Measurements from ENCODE around the gene MORN1. TPM values are rescaled to one million over a fixed set of nuclear protein-coding genes. Genes with fewer than 3 reads are reported as not detected.

MORN1 gene
- total RNA-seq, 1 donor from 2014 or later = 24.4 TPM

DNA sequence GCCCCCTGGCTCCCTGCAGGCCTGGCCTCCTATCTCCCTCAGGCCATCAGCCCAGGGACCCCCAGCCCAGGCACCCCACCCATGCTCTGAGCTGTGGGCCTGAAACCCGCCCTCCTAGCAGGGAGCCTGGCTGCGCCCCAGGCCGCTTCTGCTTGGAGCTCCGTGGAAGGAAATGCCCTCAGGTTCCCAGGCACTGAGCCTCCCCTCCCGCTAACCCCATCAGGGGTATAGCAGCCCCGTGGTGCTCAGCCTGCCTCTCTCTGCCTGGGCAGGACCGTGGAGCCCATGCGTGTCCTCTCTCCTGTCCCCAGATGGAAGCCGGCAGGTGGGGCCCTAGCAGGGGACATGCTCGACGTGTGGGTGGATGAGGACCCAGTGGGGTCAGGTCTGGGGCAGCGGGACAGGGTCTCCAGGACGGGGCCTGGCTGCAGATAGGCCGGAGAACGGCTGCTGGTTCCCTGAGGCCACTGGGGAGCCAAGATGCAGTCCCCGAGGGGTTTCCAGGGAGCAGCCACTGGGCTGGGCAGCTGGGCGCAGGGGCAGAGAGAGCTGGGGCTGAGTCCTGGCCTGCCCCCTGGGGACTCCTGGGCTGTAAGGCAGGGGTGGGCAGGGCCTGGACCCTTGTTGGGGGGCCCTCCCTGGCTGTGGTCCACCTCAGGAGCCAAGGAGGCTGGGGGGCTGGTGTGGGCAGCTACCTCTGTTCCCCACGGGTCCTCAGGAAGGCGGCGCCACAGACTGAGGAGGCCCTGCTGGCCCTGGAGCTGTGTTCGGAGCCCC lies 75.5 kb downstream of the MORN1 start:
- H3K9me3 Mint-ChIP-seq = no peaks in the 10 kb centered on the region
- TF ChIP-seq, protein P1, sequence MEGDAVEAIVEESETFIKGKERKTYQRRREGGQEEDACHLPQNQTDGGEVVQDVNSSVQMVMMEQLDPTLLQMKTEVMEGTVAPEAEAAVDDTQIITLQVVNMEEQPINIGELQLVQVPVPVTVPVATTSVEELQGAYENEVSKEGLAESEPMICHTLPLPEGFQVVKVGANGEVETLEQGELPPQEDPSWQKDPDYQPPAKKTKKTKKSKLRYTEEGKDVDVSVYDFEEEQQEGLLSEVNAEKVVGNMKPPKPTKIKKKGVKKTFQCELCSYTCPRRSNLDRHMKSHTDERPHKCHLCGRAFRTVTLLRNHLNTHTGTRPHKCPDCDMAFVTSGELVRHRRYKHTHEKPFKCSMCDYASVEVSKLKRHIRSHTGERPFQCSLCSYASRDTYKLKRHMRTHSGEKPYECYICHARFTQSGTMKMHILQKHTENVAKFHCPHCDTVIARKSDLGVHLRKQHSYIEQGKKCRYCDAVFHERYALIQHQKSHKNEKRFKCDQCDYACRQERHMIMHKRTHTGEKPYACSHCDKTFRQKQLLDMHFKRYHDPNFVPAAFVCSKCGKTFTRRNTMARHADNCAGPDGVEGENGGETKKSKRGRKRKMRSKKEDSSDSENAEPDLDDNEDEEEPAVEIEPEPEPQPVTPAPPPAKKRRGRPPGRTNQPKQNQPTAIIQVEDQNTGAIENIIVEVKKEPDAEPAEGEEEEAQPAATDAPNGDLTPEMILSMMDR (conservative IDR thresholded peaks at IDR 0.05) = no peak
- H3K4me3 Mint-ChIP-seq = peak overlapping the region; percentile 59
- H3K27me3 Mint-ChIP-seq (ENCODE audit: low read depth) = no peaks in the 10 kb centered on the region
- H3K36me3 Mint-ChIP-seq (ENCODE audit: low read depth) = no peaks in the 10 kb centered on the region
- H3K27ac Mint-ChIP-seq (ENCODE audit: unreplicated experiment) = no peak overlapping the region
- H3K4me1 Mint-ChIP-seq = peaks cover 5% of the 10 kb centered on the region
- DNase-seq (ENCODE audit: low read depth, low spot score) = no peak

DNA sequence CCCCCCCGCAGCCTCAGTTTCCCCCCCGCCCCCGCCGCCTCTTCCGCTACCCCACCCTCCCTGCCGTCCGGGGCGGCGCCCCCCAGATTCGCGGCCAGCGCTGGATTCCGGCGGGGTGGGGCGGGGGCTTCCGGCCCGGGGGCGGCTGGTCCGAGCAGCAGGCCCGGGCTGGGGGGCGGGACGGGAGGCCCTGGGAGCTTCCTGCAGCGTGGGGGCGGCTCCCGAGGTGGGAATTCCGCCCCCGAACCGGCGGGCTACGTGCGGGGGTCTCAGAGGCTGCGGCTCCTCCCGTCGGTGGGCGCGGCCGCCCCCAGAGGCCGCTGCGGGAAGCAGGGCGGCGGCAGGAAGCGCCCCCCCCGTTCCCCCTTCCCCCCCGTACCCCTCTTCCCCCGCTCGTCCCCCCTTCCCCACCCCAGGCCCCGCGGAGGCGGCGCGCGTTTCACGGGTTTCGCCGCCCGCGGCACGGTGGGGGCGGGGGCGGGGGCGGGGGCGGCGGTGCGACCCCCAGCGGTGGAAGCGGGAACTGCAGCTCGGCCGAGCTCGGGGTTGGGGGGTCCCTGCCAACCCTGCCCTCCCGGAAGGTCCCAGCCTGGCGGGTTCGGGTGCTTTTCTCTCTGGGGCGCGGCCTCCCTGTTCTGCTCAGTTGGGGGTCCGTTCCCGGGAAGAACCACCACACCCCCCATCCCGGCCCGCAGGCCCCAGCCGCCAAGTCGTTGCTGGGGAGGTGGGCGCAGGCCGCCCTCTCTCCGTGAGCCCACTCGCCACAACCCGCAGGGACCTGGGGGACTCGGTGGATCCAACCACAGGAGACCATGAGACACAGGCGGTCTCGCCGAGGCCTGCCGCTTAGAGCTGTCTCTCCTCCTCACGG lies 76.3 kb downstream of the MORN1 start:
- TF ChIP-seq, protein P1 (conservative IDR thresholded peaks at IDR 0.05) = peak; percentile 97
- Mint-ChIP-seq H3K4me1 (peaks cover 5% of the 10 kb centered on the region), H3K27me3 (ENCODE audit: low read depth) (no peaks in the 10 kb centered on the region), H3K27ac (ENCODE audit: unreplicated experiment) (no peak overlapping the region), H3K9me3 (no peaks in the 10 kb centered on the region), H3K4me3 (no peak overlapping the region), H3K36me3 (ENCODE audit: low read depth) (no peaks in the 10 kb centered on the region)
- DNase-seq (ENCODE audit: low read depth, low spot score) = peak; percentile 42

DNA sequence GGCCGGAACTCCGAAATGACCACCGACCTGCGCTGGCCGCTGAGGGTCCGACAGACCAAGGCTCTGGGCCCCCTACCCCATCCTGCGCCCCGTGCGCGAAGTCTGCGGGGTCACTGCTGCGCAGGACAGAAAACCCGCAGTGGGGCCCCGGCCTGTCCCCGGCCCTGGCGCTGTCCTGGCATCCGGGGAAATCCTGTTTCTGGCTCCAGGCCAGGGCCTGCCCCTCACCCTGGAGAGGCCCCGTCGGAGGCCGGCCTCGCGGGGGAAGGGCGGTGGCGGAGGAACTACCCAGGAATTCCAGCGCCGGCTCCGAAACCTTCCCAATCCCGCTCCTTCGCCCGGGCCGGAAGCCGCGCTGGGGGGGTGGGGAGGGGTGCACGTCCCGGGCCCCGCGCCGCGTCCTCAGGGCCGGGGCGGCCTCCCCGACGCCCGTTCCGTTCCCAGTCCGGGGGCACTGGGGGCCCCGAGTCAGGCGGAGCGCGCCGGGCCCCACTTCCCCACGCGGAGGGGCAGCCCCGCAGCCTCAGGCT lies 77.0 kb downstream of the MORN1 start:
- TF ChIP-seq, protein P1 (conservative IDR thresholded peaks at IDR 0.05) = no peak
- H3K27me3 Mint-ChIP-seq (ENCODE audit: low read depth) = no peaks in the 10 kb centered on the region
- H3K27ac Mint-ChIP-seq (ENCODE audit: unreplicated experiment) = no peak overlapping the region
- no peaks in the 10 kb centered on the region for H3K9me3 Mint-ChIP-seq
- no peaks in the 10 kb centered on the region for H3K36me3 Mint-ChIP-seq (ENCODE audit: low read depth)
- H3K4me3 Mint-ChIP-seq = peak overlapping the region; percentile 54
- H3K4me1 Mint-ChIP-seq = peaks cover 5% of the 10 kb centered on the region
- DNase-seq (ENCODE audit: low read depth, low spot score) = peak; percentile 69

DNA sequence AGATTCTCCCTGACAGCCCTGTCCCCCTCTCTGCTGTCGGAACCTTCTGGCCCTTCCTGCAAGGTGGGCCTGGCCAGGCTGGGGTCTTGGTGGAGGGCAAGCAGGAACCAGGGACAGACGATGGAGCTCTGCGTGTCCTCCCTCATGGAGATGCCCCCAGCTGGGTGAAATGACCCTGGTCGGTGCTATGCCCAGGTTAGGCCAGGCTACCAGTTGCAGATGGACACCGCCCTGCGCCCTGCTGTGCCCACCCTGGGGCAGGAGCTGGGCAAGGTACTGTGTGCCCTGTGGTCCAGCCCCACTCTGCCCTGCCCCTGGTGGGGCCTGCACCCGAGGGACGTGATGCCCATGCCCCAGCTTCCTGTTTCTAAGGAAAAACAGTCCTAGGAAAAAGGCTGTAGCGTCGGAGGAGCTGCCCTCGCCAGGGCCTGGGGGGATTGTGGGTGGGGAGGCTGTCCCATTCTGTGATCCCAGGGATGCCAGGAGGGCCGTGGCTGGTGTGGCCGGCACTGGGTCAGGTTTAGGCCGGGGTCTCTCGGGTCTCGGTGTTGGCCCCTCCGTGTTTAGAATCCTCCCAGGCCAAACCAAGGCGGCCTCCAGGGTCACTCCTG lies 77.6 kb downstream of the MORN1 start:
- no peaks in the 10 kb centered on the region for H3K9me3 Mint-ChIP-seq
- H3K4me1 Mint-ChIP-seq = peaks cover 5% of the 10 kb centered on the region
- no peak for DNase-seq (ENCODE audit: low read depth, low spot score)
- TF ChIP-seq, protein P1 (conservative IDR thresholded peaks at IDR 0.05) = no peak
- H3K27me3 Mint-ChIP-seq (ENCODE audit: low read depth) = no peaks in the 10 kb centered on the region
- no peak overlapping the region for H3K27ac Mint-ChIP-seq (ENCODE audit: unreplicated experiment)
- peak overlapping the region; percentile 54 for H3K4me3 Mint-ChIP-seq
- no peaks in the 10 kb centered on the region for H3K36me3 Mint-ChIP-seq (ENCODE audit: low read depth)
